OCI-M2 (cell line): ENCODE data around the gene AP5Z1.

Experiments used
- DNase-seq: peaks from one replicate; lab custom pipeline; 2025; ENCODE audit not compliant: unreplicated experiment; lab: John Stamatoyannopoulos, UW

The AP5Z1 gene

DNA sequence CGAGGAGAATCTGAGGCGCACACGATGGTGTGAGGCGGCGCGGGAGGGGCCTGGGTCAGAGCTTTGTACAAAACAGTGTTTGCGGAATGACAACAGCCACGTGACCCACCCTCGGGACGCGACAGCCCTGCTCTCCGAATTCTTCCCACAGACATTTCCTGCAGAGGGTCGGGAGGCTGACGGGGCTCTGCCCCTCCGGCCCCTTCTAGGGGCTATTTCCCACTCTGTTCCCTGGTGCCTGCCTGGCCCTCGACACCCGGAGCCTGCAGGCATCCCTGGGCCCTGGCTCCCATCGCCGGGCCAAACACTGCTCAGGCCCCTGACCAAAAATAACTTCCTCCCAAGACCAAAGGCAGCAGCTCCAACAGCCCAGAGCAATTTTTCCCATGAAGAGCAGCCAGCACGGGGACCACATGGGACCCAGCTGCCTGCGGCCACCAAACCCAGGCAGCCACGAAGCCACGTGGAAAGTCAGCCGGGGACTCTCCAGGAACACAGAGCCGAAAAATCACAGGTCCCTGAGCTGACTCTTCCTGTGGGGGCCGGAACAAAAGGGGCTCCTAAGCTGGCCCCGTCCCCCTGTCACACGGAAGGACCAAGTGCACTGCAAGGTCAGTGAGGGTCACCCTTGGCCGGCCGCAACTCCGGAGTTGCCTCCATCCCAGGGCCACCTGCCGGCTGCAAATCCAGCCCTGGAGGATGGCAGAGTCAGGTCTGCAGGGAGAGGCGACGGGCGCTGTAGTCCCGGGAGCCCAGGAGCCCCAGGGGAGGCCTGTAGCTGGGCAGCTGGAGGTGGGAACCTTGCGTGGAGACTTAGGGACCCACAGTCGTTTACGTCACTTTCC lies 44.4 kb downstream of the AP5Z1 start:
- no peak for DNase-seq

DNA sequence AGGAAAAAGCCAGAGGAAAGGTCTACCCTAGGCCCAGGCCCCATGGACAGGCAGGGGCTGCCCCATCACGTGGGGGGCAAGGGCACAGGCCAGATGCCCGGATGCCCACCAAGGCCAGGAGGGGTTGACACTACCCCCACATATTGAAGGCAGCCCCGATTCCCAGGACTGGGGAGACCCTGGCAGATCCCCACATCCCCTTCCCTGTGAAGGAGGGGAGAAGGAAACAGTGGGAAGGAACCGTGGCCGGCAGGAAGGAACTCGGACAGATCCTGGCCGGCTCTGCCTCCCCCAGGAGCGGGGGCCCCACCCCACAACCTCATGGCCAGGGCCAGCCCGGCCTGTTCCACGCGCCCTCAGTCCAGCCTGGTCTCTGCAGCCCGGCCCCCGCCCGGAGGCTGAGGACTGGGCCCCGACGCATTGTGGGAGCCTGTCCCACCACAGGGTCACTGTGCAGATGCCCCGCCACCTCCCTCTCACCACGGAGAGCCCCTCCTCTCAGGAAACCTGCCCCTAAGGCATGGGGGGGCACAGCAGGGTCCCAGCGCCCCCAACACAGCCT lies 45.1 kb downstream of the AP5Z1 start:
- DNase-seq, result no peak

DNA sequence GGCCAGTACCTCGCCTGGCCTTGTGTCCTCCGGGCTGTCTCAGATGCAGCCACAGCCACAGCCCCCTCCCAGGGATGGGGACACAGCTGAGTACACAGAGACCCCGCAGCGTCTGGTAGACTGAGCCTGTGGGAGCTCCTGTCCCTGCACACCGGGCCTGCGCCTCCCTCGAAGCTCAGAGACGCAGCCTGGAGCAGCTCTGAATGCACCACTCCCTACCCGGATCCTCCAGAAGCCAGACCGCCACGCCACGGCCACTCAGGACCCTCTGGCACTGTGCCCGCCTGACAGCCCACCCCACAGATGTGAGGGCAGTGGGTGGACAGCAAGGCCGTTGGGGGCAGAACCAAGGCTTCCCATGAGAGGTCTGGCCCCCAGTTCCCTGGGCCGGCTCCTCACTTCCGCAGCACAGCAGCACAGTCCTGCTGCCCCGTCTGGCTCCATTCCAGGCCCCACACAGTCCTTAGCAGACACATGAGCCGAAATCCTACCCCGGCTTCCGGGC lies 45.6 kb downstream of the AP5Z1 start:
- no peak for DNase-seq

DNA sequence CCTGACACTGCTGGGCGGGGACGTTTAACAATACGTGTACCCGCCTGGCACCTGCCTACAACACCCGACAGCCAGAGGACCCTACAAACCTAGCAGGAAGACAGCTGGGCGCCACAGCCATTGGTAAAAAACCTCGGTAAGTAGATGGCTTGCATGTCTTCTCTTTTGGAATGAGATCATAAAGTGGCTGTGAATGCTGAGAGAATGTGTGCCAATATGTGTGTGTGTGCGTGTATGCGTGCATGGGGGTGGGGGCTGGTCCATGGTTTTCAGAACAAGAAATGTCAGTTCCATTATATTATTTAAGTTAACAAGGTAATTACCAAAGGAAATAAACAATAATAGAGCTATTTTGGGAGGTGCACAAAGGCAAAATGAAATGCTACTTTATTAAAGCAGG lies 47.3 kb downstream of the AP5Z1 start:
- DNase-seq, result no peak

DNA sequence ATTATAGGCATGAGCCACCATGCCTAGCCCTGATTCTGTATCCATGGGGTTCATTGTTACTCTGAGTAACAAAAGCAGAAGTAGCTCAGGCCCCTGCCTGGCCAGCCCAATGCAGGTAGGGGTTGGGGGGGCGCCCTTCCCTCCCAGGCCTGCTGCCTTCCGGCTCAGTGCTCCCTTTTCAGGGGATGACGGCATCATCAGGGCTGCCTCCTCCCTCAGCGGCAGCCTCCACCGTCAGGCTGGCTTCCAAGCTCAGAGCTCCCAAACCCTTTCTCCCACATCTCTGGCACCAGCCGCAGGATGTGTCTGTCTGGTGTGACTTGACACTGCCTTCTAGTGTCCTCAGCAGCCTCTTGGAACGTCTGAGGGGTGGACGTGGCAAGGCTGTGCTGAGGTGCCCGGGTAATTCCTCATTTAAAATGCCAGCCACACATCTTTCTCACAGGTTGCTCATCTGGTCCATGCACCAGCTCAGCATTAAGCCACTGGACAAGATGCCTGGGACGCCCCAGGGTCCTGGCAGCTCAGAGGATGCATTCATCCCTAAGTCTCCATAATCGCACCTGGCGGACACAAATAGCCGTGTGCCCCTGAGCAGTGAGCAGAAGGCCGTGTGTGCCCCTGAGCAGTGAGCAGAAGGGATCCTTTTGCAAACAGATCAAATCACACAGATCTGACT lies 48.2 kb downstream of the AP5Z1 start:
- DNase-seq, result no peak

DNA sequence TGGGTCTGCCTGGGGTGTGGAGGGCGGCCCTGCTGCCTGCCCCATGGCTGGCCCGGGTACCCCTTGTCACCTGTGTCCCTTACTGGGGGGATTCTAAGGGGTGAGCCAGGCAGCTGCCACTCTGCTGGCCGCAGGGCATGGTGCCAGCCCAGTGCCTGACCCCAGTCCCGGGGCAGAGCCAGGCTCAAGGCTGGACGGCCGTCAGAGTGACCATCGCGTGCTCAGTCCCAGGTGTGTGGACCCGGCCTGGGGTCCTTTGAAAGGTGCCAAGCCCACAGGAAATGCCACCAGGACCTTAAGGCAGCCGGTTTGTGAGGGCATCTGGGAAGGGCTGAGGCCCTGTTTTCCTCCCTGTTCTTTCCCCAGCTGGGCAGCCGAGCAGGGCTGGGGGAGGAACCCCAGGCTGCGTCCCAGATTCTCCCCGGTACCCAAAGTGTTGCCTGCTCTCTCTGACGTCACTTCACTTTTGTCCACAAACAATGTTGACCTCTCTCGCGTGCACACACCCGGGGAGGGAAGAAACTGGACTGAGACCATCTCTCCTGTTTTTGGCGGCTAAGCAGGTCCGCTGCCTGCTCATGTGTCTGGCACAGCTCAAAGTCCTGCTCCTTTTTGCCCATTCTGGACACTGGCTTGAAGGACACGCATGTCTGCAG lies 48.8 kb downstream of the AP5Z1 start:
- no peak for DNase-seq

DNA sequence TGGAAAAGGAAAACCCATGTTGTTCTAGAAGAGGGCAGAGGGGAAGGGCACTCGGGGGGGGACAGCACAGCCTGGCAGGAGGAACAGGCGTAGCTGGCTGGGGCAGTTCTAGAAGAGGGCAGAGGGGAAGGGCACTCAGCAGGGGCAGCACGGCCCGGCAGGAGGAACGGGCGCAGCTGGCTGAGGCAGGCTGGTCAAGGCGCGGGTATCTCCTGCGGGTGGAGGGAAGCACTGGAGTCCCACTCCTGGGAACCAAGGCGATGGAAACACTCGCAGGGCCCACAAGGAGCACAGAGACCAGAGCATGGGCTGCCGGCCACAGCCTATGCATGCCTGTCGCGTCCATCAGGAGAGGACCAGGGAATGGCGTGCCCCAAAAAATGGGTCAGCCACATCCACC lies 49.7 kb downstream of the AP5Z1 start:
- DNase-seq, result no peak

DNA sequence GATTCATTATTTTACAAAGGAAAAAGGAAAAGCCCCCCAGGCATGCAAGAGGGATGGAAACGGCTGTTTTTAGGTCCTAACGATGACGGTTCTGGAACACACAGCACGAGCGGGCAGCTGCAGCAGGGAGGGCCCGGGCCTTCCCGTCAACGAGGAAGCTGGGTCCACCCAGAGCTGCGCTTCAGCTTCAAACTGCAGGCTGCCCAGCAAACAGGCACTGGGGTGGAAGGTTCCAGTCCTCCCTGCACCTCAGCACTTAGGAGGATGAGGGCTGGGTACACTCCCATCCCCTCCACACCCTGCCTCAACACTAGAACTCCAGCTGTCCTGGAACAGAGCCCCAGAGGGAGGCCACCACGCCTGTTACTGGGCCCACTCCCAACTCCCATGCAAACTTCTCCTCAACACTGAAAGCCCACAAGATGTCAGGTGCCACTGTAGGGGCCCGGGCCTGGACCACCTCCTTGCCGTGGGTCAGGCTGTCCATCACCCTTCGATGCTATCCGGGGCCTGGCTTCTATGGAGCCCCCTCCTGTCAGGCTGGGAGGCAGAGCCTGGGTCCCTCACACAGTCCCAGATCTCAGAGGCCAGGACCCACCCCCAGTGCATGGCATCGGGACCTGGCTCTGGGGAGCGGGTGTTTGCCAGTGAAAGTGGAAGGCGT lies 53.4 kb downstream of the AP5Z1 start:
- no peak for DNase-seq

DNA sequence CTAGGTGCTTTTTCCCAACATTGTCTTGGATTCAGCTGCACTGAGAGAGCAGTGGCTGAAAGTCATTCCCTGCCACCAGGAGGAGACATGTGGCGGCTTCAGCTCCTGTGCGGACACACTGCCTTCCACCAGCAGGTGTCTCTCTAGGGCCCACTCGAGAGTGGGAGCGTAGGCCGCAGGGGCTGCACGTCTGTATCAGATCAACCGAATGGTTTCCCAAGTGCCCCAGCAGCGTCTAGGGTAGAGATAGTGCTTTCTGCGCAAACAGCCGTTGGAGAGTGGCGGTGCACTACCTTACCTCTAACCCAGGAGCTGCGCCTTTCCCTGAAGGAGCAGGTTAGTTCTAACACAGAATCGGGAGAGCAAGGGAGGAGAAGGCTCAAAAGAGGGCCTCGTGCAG lies 54.8 kb downstream of the AP5Z1 start:
- DNase-seq, result no peak

DNA sequence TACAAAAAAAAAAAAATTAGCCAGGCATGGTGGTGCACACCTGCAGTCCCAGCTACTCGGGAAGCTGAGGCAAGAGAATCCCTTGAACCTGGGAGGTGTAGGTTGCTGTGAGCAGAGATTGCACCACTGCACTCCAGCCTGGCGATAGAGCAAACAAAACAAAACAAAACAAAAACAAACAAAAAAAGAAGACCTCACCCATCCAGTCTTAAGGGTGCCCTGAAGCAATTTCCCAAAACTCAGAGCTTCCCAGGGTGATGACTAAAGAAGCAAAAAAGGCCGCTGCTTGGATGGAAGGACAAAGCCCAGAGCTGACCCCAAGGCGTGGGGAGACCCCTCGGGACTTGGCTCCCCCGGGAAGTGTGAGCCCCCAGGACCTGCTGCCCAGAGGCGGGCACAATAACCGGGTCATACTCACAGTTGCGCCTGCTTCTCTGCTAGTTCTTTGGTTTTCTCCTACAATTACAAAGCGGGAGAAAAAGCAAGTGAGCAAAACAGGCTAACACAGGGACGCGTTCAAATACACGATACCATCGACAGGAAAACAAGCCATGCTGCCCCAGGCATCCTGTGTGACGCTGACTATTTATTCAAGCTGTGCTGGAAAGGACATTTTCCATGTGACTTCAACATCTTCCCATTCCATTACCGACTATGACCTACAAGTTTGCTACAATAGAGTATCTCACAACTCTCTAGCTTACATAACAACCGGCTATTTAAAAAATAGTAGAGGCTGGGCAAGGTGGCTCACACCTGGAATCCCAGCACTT lies 56.5 kb downstream of the AP5Z1 start:
- DNase-seq, result no peak

DNA sequence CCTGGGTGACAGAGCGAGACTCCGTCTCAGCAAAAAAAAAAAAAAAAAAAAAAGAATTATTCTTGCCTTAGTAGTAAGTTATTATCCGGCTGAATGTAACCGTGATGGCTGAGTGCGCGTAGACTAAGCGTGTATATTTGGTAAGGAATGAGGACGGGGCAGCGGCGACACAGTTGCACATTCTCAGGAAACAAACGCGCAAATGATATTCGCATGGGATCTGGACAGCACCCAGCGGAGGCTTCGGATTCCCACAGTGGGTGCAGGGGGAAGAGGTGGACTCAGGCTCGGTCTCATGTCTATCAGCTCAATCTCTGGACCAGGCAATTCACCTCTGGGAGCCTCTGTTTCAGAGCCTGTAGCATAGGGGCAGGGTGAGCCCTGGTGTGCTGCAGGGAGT lies 57.3 kb downstream of the AP5Z1 start:
- DNase-seq, result no peak

DNA sequence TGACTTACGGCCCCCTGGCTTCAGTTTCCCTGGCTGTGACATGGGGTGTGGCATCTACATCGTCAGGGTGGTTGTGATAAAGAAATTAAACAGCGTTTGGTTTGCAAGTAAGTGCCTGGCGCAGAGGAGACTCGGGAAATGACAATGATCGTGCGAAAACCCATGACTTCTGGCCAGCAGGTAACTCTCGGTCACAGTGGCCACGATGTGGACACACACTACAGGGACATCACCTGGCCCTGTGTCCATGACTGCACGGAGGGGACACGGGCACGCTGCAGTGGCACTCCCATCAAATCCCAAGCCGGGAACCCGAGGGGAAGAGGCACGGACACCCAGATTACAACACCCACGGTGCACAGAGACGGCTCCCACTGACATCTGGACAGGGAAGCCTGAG lies 57.8 kb downstream of the AP5Z1 start:
- DNase-seq, result no peak

DNA sequence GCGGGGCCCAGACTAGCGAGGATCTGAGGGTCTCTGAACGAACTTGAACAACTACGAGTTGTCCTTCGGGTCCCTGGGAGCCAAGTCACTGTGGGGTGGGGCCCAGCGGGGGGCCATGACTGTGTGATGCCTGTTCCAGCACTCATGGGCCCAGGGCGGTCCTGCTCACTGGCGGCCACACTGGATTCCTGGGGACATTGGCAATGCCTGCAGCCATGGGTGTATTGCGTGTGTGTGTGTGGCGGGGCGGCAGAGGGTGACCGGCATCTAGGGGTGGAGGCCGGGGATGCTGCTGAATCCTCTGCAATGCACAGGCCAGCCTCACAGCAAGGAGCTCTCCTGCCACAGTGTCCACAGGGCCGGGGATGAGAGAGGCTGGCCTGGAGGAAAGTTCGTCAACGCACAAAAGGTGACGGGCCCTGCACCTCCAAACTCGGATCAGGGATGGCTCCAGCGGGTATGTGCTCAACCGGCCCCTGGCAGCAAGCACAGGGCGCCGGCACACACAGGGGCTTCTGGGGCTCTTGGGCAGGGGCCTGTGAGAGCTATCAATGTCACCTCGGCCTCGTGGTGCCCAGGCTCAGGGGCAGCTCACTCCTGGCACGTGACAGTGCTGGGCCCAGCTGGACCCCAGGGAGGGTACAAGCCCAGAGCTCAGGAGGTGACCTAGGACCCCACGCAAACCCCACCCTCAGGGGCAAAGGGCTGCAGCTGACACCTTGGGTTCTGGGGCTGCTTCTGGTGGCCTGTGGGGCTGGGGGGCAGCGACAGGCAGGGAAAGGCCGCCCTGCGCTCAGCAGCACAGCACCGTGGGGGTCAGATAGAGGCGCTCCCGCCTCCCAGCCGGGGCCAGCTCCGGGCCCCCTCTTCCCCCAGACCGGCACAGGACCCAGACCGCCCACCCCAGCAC lies 58.5 kb downstream of the AP5Z1 start:
- no peak for DNase-seq

DNA sequence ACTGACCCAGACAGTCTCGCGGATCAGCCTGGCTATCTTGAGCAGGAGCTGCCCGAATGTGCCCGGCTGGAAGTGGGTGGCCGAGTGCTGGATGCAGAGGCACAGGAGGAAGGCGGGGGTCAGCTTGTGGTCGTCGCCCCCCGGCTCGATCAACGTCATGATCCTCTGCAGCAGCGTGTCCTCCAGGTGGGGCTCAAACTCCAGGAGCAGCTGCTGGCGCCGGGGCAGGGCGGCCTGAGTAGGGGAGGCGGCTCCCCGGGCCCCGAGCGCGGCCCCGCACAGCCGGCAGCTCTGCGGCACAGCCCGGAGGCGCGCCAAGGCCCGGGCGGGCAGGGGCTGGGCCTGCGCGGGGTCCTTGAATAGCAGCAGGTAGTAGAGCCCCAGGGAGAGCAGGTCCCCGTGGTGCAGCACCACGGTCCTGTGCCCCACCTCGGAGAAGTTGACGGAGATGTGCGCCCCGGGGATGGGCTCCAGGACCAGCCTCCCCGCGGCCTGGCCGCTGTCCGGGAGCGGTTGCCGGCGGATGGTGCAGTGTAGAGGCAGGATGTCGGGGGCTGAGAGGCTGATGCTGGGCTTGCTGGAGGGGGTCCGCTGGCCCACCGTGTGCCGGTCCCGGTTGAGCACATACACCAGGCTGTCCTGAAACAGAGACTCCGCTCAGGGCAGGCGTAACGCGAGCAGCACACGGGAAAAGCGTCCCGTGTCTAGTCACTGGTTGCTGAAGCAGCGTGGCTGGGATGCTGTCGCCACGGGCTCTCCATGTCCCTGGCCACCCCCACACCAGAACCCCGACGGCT lies 59.4 kb downstream of the AP5Z1 start:
- no peak for DNase-seq

DNA sequence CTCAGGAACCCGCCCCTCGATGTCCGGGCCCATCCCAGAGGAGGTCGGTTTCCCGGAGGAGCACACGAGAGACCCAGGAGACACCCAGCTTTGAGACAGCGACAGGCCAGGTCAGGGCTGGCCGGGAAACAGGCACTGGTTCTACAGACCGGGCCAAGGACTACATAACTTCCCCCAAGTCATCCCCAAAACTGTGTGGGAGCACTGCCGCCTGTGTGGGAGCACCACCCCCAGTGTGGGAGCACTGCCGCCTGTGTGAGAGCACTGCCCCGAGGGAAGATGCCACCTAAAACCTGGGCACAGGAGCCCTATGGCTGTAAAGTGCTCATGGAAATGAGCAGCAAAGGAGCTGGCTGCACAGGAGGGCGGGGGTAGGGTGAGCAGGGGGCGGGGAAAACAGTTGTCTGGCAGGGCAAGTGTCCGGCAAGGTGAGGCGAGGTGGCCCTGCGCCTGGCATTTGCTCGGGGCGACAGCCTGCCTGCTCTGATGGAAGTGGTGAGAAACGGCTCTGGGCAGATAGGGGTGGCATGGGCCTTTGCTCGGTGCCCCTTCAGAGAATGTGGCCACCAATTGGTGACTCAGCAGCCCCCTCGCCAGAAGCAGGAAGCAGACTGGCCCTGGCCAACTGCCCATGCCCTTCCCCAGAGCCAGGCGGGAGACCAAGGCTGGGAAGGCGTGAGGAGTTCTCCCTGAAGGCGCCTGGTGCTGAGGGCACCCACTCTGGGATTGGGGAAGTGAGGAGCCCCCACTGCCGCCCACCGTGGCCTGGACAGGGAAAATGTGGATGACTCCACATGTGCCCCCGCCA lies 60.2 kb downstream of the AP5Z1 start:
- no peak for DNase-seq

DNA sequence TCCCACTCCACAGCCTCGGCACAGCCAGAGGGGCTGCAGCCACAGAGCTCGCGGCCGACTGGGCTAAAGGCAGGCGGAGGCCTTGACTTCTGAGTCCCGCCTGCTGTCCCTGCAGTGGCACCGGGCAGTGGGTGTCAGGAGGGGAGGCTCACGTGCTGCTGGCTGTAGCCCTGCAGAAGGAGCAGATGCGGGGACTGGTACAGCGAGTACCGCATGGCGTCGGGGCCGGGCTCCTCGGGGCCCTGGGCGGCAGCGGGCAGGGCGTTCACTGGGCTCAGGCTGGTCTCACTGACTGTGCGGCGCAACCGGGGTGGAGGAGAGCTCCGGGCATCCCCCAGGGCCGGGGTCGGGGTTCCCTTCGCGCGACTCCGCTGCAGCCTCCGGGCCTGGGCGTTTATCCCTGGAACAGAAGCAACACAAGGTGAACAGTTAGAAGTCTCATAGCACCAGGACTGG lies 60.8 kb downstream of the AP5Z1 start:
- no peak for DNase-seq

DNA sequence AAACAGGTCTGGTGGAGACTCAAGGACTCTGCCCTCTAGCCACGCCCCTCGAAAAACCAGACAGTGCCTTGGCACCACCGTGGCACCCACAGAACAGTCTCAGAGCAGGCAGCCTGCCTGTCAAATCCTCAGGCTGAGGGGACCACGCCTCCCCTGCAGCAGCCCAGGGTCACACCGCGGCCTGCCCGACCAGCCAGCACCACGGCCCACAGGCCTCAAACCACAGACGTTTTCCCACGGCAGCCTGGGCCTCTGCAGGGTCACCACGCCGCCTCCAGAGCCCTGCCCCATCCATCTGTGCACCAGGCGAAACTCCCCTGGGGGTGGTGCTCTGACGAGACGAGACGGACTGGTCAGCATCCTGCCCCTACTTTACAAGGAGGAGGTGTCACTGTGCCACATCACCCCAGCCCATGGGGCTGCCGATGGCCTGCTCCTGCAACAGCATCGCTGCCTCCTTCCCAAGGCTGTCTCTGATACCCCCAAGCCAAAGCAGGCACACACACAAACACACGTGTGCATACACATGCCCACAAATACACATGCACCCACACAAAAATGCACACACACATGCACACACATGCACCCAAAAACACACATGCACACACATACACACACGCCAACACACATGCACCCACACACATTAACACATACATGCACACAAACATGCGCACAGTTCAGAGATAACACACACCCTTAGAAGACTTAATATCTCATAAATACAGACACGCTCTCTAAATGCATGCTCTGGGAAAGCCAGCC lies 61.8 kb downstream of the AP5Z1 start:
- DNase-seq, result no peak
